Medulla oblongata (tissue), 1 donor: ENCODE data around the gene FBXO11.

Source experiments
- DNase-seq: peaks from one replicate; pipeline ENCODE4 v3.0.0-alpha.2; 2015; ENCODE audit errors: extremely low spot score

Gene FBXO11

GRCh38 chr2:47849368-47849767, 56.9 kb downstream of the FBXO11 start:
- no peak for DNase-seq

GRCh38 chr2:47844162-47844561, 62.1 kb downstream of the FBXO11 start:
- no peak for DNase-seq

GRCh38 chr2:47843407-47843806, 62.9 kb downstream of the FBXO11 start:
- no peak for DNase-seq

- DNase-seq = no peak
Measured at GRCh38 chr2:47842846-47843245, 63.5 kb downstream of the FBXO11 start.

GRCh38 chr2:47838686-47839085, 67.6 kb downstream of the FBXO11 start:
- no peak for DNase-seq

- no peak for DNase-seq
Measured at GRCh38 chr2:47838249-47838648, 68.0 kb downstream of the FBXO11 start.

- no peak for DNase-seq
Measured at GRCh38 chr2:47833516-47833968, 72.8 kb downstream of the FBXO11 start.

GRCh38 chr2:47822518-47822917, 83.8 kb downstream of the FBXO11 start:
- no peak for DNase-seq

GRCh38 chr2:47819834-47820233, 86.5 kb downstream of the FBXO11 start:
- DNase-seq = no peak

GRCh38 chr2:47818777-47819176, 87.5 kb downstream of the FBXO11 start:
- no peak for DNase-seq

- no peak for DNase-seq
Measured at GRCh38 chr2:47815764-47816163, 90.5 kb downstream of the FBXO11 start.

GRCh38 chr2:47811668-47812067, 94.6 kb downstream of the FBXO11 start:
- DNase-seq = no peak

- no peak for DNase-seq
Measured at GRCh38 chr2:47810850-47811249, 95.4 kb downstream of the FBXO11 start.

GRCh38 chr2:47809903-47810302, 96.4 kb downstream of the FBXO11 start:
- no peak for DNase-seq

- no peak for DNase-seq
Measured at GRCh38 chr2:47808614-47809013, 97.7 kb downstream of the FBXO11 start.

GRCh38 chr2:47805850-47806249, 100.4 kb downstream of the FBXO11 start:
- no peak for DNase-seq

- DNase-seq = no peak
Measured at GRCh38 chr2:47803770-47804169, 102.5 kb downstream of the FBXO11 start.

GRCh38 chr2:47803363-47803762, 102.9 kb downstream of the FBXO11 start:
- no peak for DNase-seq

- DNase-seq = no peak
Measured at GRCh38 chr2:47801118-47801517, 105.2 kb downstream of the FBXO11 start.

GRCh38 chr2:47799031-47799609, 107.2 kb downstream of the FBXO11 start:
- DNase-seq = no peak

- DNase-seq = peak; percentile 60
Measured at GRCh38 chr2:47798631-47799030, 107.7 kb downstream of the FBXO11 start.

GRCh38 chr2:47796090-47796697, 110.1 kb downstream of the FBXO11 start:
- no peak for DNase-seq

GRCh38 chr2:47785986-47786385, 120.3 kb downstream of the FBXO11 start:
- DNase-seq = peak; percentile 62

GRCh38 chr2:47784352-47784851, 121.9 kb downstream of the FBXO11 start:
- DNase-seq = no peak
